GM21515 (cell line): ENCODE measurements around the gene ANKH.

ENCODE experiments used
- ATAC-seq: cut with Tn5 transposase; IDR thresholded peaks from one replicate; pipeline ENCODE4 v1.9.1; 2021; ENCODE audit not compliant: unreplicated experiment

Gene ANKH

DNA sequence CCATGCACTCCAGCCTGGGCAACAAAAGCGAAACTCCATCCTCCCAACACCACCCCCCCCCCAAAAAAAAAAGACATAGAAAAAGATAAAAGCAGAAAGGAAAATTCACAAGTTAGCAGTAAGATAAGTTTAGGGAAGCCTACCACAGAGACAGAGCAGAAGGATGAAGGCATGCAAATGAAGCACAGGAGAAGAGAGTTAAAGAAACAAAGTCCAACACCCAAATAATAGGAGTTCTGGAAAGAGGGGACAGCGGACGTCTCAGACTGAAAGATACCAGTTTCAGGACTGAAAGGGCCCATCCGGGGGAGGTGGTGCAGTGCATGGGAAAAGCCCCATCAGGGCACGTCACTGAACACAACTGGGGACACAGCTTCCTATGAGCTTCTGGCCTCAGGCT, 152.8 kb downstream of the ANKH start:
- ATAC-seq, result no peak

DNA sequence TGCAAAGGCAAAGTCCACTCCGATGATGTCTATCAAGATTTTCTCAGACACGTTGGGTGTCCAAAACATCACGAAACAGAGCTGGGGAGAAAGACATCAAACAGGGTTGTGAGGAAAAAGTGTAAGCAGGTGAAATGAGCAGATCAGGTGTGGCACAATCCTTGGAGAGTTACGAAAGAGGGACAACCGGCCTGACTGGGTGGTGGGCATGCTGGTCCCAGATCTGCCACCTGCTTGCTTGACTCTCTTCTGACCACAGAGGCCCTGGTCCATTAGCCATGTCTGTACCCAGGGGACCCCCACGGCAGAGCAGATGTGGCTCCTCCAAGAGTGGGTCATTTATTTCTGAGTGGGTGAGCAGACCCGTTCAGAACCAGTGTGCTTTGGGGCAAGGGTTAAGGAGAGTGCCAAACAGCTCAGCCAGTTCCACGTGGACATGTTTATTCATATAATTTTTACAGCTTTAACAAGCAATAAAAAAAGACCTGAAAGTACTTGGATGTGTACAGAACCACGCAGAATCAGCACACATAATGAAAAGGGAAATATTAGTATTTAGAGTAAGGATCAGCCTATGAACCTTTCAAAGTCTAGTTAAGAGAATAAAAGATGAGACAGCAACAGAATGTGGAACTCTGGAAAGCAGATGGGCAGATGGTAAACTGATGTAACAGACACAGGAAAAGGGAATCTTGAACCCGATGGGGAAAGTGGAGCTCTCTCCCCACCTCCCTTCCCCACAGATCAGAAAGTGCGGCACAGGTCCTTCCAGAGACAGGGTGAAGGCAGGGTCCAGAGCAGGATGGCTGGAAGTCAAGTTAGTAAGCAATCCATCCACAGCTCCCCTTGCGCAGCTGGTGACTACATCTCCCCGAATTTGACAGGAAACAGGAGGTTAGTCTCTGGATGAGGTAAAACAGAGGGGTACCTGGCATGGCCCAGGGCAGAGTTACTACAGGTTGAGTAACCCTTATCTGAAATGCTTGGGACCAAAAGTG, 154.5 kb downstream of the ANKH start:
- no peak for ATAC-seq

DNA sequence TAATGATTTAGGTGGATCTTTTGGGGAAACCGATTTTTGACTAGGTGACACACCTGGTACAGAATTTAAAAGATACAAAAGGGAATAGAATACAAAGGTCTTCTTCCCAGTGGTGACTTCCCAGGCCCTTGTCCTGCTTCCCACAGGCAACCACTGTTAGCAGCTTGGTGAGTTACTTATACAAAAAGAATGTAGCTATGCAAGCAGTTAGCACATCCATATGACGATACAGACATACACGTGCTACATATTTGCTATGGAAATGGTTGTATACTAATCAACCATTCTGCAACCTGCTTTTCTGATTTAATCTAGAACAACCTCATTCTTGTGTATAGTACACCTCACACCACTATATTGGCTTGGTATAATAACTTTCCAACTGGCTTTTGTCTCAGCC, 156.1 kb downstream of the ANKH start:
- ATAC-seq, result no peak

DNA sequence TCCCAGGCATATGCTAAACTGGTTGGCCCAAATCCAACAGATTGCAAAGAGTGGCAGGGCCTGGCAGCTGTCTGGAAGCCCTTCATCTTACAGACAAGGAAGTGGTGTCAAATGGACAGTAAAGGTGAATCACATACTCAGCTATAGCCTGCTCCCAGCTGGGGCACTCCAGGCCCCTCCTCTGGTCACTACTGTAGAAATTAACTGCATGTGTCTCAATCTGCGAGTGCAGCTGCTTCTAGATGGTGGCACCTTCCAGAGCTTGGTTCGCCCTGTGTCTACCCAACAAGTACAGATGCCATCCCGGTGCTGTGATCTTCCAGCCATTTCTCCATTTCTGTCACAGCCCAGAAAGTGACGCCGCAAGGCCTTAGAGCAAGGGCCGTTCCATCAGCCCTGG, 156.9 kb downstream of the ANKH start:
- no peak for ATAC-seq

DNA sequence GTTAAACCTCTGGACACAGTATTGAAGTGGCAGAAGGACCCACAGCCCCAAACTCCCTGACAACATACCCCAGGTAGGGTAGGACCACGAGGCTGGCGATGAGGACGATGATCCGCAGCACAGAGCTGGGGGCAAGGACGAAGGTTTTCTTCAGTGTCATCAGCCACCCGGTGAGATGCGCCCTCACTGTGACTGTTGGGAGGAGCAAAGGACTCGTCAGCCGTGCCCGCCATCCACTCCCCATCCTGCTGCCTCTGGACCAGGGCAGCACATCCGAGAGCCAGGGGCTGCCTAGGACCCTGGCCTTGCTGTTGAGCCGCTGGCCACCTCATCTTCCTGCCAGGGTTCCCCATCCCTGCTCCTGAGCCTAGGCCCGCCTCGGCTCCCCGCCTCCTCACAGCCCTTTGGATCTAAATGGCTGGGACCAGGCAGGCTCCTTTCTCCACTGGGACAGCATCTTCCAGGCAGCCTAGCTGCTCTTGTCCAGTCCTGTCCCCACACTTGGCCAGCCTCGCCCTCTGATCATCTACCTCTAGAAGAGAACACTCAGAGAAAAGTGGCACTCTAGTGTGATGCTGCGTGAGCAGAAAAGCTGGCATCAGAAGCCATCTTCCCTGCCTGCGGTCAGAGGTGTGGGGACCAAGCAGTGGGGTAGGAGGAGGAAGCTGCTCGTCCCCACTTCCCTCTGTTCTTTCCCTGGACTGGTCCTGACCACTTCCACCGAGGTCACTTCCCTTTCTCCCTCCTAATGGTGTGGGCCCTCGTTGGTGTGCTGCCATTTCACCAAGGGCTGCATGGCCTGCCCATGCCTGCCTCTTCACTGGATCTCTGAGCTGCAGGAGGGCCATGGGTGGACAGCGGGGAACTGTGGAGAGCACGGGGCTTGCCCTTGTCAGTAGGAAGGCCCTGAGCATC, 157.8 kb downstream of the ANKH start:
- ATAC-seq, result no peak

DNA sequence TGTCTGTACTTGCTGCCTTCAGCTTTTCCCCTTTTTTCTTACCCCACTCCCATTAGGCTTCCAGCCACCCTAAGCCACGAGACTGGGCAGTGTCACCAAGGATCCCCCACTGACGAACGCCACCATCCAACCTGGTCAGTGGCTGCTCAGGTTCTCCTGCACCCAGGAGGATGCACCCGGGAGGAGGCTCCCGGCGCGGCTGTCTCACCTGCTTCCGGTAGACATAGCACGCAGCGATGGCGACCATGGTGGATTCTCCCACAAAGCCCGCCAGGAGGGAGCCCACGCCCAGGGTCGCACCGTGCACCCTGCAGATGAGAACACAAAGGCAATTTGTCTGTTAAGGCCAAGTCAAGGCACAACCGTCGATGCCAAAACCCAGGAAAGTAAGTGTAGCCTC, 158.9 kb downstream of the ANKH start:
- no peak for ATAC-seq

DNA sequence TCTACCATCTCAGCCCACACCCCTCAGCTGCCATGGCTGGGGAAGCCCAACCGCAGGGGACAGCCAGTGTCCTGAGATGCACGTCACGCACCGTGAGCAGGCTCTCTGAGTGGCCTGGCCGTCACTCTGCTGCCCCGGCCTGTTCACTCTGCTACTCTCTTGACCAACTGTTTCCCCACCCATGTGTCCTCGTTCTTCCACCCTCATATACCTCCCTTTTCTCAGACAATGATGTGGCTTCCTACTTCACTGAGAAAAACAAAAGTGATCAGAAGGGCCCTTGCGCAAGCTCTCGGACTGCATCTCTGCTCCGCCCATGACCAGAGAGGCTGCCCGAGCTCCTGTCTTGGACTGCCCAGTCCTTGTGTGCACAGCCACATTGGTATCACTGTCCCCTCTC, 159.4 kb downstream of the ANKH start:
- no peak for ATAC-seq

DNA sequence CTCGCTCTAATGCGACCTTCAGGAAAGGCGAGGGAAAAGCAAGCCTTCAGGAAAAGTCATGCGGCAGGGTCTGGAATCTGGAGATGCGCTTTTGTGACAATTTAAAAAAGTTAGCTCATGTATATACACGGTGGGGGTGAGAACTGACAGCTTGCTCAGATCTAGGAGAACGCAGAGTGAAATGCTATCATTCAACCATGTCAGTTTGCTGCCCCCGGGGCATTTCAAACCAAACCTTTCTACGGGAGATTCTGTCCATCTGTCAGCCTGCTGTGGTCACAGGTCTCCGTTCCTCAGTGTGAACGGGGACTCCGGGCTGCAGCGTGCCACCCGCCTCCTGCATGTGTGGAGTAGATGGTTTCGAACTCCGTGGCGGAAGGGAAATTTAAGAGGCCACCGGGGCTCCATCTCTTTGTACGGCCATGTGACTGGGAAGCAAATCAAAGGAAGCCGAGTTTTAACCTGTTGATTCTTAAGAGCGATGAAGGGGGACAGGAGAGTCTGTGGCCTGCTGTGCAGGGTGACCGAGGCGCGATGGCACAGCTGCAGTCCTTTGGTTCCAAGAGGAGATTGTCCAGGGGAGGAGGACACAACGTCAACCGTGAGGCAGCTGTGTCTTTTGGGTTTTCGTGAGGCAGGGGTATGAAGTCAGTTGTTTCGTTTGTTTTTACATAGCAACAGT, 161.1 kb downstream of the ANKH start:
- no peak for ATAC-seq

DNA sequence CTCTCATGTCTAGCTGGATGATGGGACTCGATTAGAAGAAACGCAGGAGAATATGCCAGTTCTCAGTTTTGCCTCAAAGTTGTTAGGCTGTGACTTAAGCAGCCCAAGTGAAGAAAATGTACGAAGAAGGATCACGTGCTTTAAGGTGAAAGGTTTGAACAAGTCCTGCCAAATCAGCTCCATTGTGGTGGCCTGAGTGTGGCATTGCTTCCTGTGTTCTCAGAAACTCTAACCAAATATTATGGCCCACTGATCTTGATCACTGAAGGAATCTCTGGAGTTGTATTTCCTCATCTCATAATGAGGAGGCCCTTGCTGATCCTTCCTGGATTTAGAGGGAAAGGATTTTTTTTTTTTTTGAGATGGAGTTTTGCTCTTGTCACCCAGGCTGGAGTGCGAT, 163.0 kb downstream of the ANKH start:
- ATAC-seq, result no peak

DNA sequence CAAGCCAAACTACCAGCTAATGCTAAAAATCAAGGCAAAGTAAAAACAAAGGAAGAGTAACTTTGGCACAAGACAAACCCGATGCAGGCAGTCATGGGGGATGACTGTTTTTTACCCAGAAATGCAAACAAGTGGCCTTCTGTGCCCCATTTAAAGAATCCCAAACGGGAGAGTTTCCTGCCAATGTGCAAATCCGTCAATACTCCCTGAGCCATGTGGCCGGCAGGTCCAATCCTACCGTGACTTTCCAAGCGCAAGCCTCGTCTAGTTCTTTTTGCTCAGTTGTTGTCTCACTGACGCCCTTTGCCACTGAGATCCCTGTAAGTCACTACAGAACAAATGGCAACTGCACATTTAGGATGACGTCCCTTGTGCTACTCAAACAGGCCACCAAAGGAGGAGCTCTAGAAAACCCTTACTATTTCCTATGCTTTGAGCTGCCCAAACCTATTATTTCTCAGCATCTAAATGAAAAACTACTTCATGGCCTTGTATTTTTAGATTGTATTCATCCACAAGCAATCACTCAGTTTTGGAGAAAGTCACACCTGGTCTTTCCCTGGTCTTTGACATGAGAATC, 163.7 kb downstream of the ANKH start:
- no peak for ATAC-seq

DNA sequence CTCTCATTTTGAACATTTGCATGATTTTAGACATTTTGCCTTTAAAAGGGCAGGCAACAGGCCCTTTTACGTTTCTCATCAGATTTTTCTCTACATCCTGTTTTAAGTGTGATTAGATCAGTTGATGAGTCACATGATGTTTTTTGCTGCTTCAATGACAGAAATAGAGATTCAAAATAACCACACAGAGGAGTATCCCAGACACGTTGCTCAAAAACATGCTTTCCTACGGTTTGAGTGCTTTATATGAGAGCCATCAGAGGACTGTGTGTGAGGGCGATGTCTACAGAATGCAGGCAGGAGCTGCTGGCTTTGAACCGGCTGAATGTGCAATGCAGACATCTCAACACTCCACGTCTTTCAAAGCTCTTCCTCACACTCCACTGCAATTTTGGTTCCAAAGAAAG, 165.0 kb downstream of the ANKH start:
- ATAC-seq, result no peak

DNA sequence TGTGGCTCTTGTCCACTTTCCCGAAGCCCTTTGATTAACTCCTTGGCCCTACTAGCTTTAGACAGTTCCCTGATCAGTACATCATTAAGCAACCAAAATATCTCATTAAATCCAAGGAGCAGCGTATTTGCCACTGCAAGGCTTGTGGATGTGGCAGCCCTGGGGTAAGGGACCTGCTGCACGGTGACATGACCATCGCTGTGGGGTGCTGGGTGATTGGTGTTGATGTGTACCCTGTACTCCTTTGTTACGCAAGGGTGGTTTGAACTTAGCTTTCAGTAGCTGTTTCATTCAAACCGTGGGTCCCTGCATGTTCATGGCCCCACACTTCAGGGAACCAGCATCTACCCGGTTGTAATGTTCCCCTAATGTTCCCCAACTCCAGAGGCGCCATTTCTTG, 166.0 kb downstream of the ANKH start:
- no peak for ATAC-seq

DNA sequence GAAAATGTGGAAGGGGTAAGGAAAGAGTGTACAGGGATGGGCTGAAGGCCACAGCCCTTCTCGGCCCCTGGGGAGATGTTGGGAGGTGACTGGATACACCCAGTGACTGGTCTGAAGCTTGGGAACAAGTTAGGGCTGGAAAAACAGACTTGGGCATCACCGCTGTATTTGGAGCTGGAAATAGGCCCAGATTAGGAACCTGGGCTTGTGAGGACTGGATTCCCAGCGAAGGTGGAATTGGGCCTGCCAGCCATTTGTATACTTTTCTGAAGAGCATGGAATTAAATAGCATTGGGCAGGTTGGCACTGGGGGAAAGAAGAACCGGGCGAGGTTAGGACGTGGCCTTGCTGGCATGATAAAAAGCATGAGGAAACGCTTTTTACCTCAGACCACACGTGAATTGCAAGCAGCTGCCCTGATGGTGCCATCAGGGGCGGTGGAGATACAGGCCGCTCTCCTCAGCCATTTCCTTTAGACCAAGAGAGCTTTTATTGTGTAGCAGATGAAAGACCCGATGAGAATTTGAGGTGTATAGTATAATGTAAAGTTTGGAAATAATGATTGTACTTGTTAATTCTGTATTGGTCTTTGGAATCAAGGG, 169.2 kb downstream of the ANKH start:
- no peak for ATAC-seq

DNA sequence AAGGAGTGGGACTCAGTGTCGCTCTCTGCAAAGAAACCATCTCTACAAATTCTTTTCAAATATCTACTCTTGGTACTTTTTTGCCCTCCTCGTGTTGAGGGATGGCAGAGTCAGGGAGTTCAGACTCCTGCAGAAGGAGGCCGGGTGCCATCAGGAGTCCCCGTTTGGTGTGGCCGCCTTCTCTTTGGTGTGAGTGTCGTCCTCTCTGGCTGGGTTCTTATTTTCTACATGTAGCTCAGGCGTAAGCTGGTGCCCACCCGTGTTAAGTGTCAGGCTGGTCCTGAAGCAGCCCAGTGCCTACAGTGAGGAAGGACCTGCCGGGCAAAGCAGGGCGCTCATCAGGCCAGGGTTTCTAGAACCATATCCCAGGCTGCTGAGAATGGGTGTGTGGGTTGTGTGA, 170.0 kb downstream of the ANKH start:
- no peak for ATAC-seq

DNA sequence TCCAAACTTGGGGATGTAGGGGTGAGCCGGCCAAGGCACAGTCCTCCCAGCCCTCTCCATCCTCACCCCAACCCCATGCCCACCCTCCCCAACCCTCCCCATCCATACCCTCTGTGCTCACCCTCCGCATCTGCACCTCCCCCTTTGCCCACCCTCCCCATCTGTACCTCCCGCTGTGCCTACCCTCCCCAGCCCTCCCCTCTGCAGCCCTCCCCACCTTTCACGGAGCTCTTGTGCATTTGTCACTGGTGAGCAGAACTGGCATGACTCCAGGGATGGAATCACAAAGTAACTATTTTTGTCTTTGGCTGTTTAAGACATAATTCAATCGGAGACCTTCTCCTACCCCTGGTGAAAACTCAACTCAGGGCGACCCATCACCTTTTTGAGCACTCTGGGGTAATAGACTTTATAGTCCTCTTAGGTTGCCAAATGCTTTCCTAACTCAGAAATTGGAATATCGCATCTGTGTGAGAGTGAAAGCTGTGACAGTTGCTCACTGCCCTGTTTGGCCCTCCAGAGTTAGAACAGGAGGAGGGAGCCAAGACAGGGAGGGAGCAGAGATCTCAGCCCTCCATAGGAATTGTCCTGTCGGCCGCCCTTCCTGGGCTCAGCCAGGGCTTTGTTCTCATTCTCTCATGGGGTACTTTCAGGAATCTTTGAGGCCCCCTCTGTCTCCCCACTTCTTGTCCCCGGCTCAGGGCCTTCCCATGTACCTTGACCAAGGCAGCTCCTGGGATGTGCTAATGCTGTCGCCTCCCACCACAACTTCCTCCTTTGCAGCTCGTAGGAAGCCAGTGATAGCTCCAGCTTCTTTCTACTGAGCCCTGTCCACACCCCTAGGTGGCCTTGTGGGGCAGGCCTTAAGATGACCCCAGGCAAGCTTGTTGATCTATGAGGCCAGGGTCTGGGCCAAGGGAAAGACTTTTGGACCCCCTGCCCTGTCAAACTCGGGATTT, 170.8 kb downstream of the ANKH start:
- no peak for ATAC-seq

DNA sequence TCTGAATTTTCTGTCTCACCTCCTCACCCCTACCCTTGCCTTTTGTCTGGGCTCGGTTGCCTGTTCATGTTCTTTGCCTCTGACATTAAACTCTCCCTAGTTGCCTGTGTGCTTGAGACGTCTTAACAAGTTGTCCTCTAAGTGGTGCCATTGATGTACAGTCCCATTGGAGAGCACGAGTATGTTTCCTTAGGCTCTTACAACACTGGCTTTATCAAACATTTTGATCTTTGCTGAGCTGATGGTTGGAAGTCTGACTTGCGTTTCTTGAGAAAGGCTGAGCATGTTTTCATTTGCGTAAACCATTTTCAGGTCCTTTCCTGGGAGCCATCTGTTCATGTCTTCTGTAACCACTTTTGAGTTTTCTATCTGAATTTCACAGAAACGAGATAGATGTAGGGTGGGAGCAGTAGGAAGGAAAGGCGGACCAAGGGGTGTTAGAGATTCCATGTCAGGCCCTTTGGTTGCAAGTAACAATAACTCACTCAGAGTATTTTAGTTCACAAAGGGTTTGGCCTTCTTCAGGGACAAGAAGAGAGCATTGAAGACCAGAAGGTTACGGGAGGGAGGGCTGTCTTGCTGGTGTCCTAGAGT, 171.7 kb downstream of the ANKH start:
- no peak for ATAC-seq

DNA sequence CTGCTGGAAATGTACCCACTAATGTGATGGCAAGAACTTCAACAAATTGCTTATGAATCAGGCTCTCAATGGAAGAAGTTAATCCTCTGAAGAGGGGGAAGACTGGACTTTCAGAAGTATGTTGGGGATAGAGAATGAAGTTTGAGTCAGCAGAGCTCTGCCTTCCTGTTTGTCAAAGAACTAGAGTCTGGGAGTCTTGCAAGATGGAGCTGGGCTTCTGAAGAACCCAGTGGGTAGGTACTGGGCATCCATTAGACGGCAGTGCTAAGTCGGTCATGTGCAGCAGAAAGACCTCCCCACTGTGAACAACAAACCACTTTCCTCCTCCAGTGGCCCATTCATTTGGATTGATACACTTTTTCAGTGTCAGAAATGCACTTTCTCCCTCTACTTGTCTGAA, 172.4 kb downstream of the ANKH start:
- ATAC-seq, result no peak

DNA sequence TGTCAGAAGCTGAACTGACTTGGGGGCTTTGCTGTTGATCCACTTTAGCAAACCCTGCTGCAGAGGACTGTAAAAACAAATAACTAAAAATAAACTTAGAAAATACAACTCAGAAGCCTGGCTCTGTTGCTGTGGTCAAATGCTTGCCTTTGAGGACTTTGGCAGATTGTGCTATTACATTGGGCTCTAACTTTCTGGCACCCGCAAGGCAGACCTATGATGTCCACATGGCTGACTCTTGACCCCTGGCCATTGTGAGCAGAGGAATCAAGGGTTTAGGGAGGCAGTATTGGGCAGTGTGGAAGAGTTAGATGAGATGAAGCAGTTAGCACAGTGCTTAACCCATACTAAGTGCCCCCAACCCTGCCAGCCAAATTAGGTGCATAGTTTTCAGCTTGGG, 173.1 kb downstream of the ANKH start:
- ATAC-seq, result no peak

DNA sequence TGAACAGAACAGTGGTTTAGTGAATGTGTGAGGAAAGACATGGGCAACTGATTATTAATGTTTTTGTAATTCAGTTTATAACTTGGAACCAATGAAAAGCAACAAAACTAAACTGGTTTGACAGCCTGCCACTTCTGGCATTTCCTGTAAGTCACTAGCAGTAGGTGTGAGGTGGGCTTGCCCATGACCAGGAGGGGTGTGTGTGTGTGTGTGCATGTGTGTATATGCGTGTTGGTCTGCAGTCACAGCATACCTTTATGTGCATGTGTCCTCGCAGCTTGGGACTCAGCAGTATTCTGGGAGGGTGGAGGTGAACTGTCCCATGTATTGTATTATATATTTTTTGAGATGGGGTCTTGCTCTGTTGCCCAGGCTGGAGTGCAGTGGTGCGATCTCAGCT, 174.7 kb downstream of the ANKH start:
- ATAC-seq, result no peak
